ENCODE measurements around the gene THOC6.

DNA sequence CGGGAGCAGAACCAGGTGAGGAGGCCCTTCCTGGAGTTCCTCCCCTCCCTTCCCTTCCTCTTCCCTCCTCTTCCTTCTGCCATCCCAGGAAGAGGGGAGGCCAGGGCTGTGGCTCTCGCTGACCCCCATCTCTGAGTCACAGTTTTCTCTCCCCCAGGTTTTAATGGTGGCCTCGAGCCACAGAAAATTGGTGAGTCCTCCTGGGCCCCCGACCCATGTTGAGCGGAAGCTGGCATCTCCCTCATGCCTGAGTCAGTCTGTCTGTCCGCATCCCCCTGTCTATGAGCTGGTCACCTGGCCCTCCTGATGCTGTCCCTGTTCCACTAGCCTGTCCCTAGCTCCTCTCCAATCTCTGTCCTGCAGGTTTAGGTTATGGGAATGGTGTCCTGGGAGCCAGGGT is 23.9 kb upstream of the THOC6 start:
- no peak for TF ChIP-seq TEAD4 (IDR thresholded peaks at IDR 0.05; ENCODE audit: low read length)
- TF ChIP-seq TEAD4 (CRISPR knock-in tag; IDR thresholded peaks at IDR 0.05; ENCODE audit: borderline replicate concordance) = no peak
- TF ChIP-seq SMAD3 (CRISPR knock-in tag; conservative IDR thresholded peaks at IDR 0.05) = no peak
- TF ChIP-seq JUN (IDR thresholded peaks at IDR 0.05; ENCODE audit: borderline replicate concordance, low read depth, low read length) = no peak
- TF ChIP-seq JUN (CRISPR knock-in tag; IDR thresholded peaks at IDR 0.05; ENCODE audit: borderline replicate concordance) = no peak

Data from K562 (cell line).